HCT116 (cell line): Measurements from ENCODE around the gene FGD4. TPM values are rescaled to one million over a fixed set of nuclear protein-coding genes. Genes with fewer than 3 reads are reported as not detected.

Experiments
- ATAC-seq: fragments of 200-7000 bp; cut with Tn5 transposase; 2 replicates; pipeline ENCODE4 v1.9.1; 2020; ENCODE audit warnings: mild to moderate bottlenecking, moderate library complexity
- BruUV-seq: library from RNA; stranded (reverse); fragments of 400-500 nt; replicated peaks from 2 replicates; lab custom pipeline; 2021; lab: Mats Ljungman, UMichigan
- CTCF ChIA-PET: fragments of 300-600 bp; sonication (Branson Sonifier 250); formaldehyde crosslinking; loops from one replicate; lab custom pipeline; 2021; ENCODE audit warnings: antibody characterized with exemption; lab: Charles Lee
- POLR2A ChIA-PET: fragments of 300-600, 350-600 bp; sonication (Branson Sonifier 250); formaldehyde crosslinking; loops from one replicate; lab custom pipeline; 2021; ENCODE audit warnings: antibody characterized with exemption; lab: Charles Lee
- RAD21 ChIA-PET, 2 experiments: fragments of 300-600 bp; sonication (Branson Sonifier 250); formaldehyde crosslinking; loops; one replicate each; lab custom pipeline; 2023; ENCODE audit warnings: low total read pairs in 2 of 2; ENCODE audit not compliant: uncharacterized antibody in 2 of 2, unreplicated experiment in 2 of 2, low non-redundant PET in 1 of 2; lab: Charles Lee
- DNase-seq: peaks from one replicate; pipeline ENCODE4 v3.0.0-alpha.2; 2010; ENCODE audit warnings: low read depth, low spot score
- H2AFZ ChIP-seq: fragments of 200-600 bp; shearing (Covaris generic), sonication (generic); 2 replicates; pipeline ENCODE4 v1.6.1; 2017; ENCODE audit warnings: low read depth, mixed run types, mixed read lengths, antibody characterized with exemption, low read length; ENCODE audit not compliant: poor library complexity, severe bottlenecking
- H3K27ac ChIP-seq: 2 replicates; pipeline ENCODE4 v1.5.1; 2012; ENCODE audit warnings: low read depth, low read length
- H3K27me3 ChIP-seq: fragments of 200-600 bp; sonication (generic); 2 replicates; pipeline ENCODE4 v1.6.1; 2016; ENCODE audit warnings: mixed run types, low read length, mixed read lengths; ENCODE audit not compliant: insufficient read depth
- H3K36me3 ChIP-seq, 2 experiments: fragments of 200-500 bp in 1 of 2; fragments of 200-600 bp in 1 of 2; sonication (Bioruptor generic) in 1 of 2; sonication (generic) in 1 of 2; 2 replicates each; pipeline versions ENCODE4 v1.5.1 to v1.6.1; 2014 to 2016; ENCODE audit warnings: low read length in 2 of 2, inconsistent platforms in 1 of 2, mixed read lengths in 1 of 2, mixed run types in 1 of 2; ENCODE audit not compliant: insufficient read depth in 2 of 2, control insufficient read depth in 1 of 2
- H3K4me1 ChIP-seq, 2 experiments: fragments of 200-600 bp in 1 of 2; sonication (generic) in 1 of 2; 2 replicates each; pipeline versions ENCODE4 v1.5.1 to v1.6.1; 2012 to 2017; ENCODE audit warnings: low read length in 2 of 2, inconsistent platforms in 1 of 2, mild to moderate bottlenecking in 1 of 2, mixed read lengths in 1 of 2, mixed run types in 1 of 2, moderate library complexity in 1 of 2; ENCODE audit not compliant: insufficient read depth in 2 of 2, control insufficient read depth in 1 of 2
- H3K4me2 ChIP-seq: fragments of 200-600 bp; sonication (generic); 2 replicates; pipeline ENCODE4 v1.6.1; 2017; ENCODE audit warnings: mixed run types, low read length, mixed read lengths
- H3K4me3 ChIP-seq, 2 experiments: fragments of 200-600 bp in 1 of 2; sonication (generic) in 1 of 2; replicated peaks in 1 of 2; 2 replicates each; pipeline ENCODE4 v1.5.1; 2011 to 2016; ENCODE audit warnings: low read length in 2 of 2, control low read depth in 1 of 2, low read depth in 1 of 2, mild to moderate bottlenecking in 1 of 2, mixed read lengths in 1 of 2, mixed run types in 1 of 2
- H3K79me2 ChIP-seq: fragments of 200-600 bp; sonication (generic); 2 replicates; pipeline ENCODE4 v1.6.1; 2017; ENCODE audit warnings: mild to moderate bottlenecking, mixed run types, low read length, moderate library complexity, mixed read lengths; ENCODE audit not compliant: insufficient read depth
- H3K9ac ChIP-seq: fragments of 200-600 bp; sonication (generic); 2 replicates; pipeline ENCODE4 v1.6.1; 2016; ENCODE audit warnings: low read length, mixed read lengths
- H3K9me2 ChIP-seq: fragments of 200-600 bp; sonication (generic), shearing (Covaris generic); 2 replicates; pipeline ENCODE4 v1.6.1; 2017; ENCODE audit warnings: mixed run types, mild to moderate bottlenecking, moderate library complexity; ENCODE audit not compliant: insufficient read depth
- H3K9me3 ChIP-seq, 2 experiments: fragments of 200-500 bp in 1 of 2; fragments of 200-600 bp in 1 of 2; sonication (Bioruptor generic) in 1 of 2; sonication (generic) in 1 of 2; 2 replicates each; pipeline ENCODE4 v1.6.1; 2014 to 2017; ENCODE audit warnings: low read length in 2 of 2, mixed read lengths in 2 of 2, inconsistent platforms in 1 of 2, low read depth in 1 of 2, mild to moderate bottlenecking in 1 of 2, mixed run types in 1 of 2, moderate library complexity in 1 of 2; ENCODE audit not compliant: control insufficient read depth in 1 of 2, insufficient read depth in 1 of 2
- H4K20me1 ChIP-seq: fragments of 200-600 bp; sonication (generic), shearing (Covaris generic); 2 replicates; pipeline ENCODE4 v1.6.1; 2017; ENCODE audit warnings: mixed run types, mild to moderate bottlenecking, moderate library complexity; ENCODE audit not compliant: insufficient read depth
- CBX3 ChIP-seq: IDR thresholded peaks from 2 replicates; pipeline ENCODE4 v1.6.1; 2012; ENCODE audit warnings: low read depth
- CTCF ChIP-seq, 3 experiments: fragments of 200-600 bp in 1 of 3; sonication (generic) in 1 of 3; IDR thresholded peaks in 2 of 3; conservative IDR thresholded peaks in 1 of 3; 2 replicates each; pipeline ENCODE4 v1.5.1; 2012 to 2017; ENCODE audit warnings: low read depth in 2 of 3, low read length in 2 of 3, antibody characterized with exemption in 1 of 3, borderline replicate concordance in 1 of 3, control low read depth in 1 of 3, mild to moderate bottlenecking in 1 of 3, mixed read lengths in 1 of 3, mixed run types in 1 of 3, moderate library complexity in 1 of 3; ENCODE audit not compliant: insufficient read depth in 1 of 3
- EGR1 ChIP-seq: IDR thresholded peaks from 2 replicates; pipeline ENCODE4 v1.6.1; 2012; ENCODE audit warnings: low read depth
- ELF1 ChIP-seq: IDR thresholded peaks from 2 replicates; pipeline ENCODE4 v1.6.1; 2012; ENCODE audit warnings: low read depth, borderline replicate concordance
- EZH2 ChIP-seq: fragments of 200-600 bp; sonication (generic); IDR thresholded peaks from 2 replicates; pipeline ENCODE4 v1.6.1; 2017; ENCODE audit warnings: antibody characterized with exemption, mixed run types
- FOSL1 ChIP-seq: IDR thresholded peaks from 2 replicates; pipeline ENCODE4 v1.6.1; 2012; ENCODE audit warnings: low read depth
- POLR2A ChIP-seq: IDR thresholded peaks from 2 replicates; pipeline ENCODE4 v1.7.0; 2011; ENCODE audit warnings: borderline replicate concordance; ENCODE audit not compliant: insufficient read depth, insufficient read length; ENCODE audit errors: extremely low read depth
- POLR2AphosphoS5 ChIP-seq: IDR thresholded peaks from 2 replicates; pipeline ENCODE4 v1.6.1; 2011; ENCODE audit warnings: mild to moderate bottlenecking, low read depth, low read length, moderate library complexity
- SIN3A ChIP-seq: IDR thresholded peaks from 2 replicates; pipeline ENCODE4 v1.6.1; 2012; ENCODE audit warnings: low read depth
- SRF ChIP-seq: IDR thresholded peaks from 2 replicates; pipeline ENCODE4 v1.6.1; 2012; ENCODE audit warnings: low read depth
- TCF7L2 ChIP-seq: IDR thresholded peaks from 2 replicates; pipeline ENCODE4 v1.7.0; 2011; ENCODE audit warnings: borderline replicate concordance, inconsistent platforms; ENCODE audit not compliant: insufficient read depth, insufficient read length; ENCODE audit errors: extremely low read depth
- YY1 ChIP-seq: IDR thresholded peaks from 2 replicates; pipeline ENCODE4 v1.6.1; 2011; ENCODE audit warnings: low read length, low read depth, moderate library complexity, mild to moderate bottlenecking; ENCODE audit not compliant: insufficient replicate concordance; ENCODE audit errors: extremely low read depth
- ZFX ChIP-seq: fragments of 450-650 bp; IDR thresholded peaks from 2 replicates; pipeline ENCODE4 v1.6.1; 2017
- ZNF274 ChIP-seq: fragments of 200-500 bp; sonication (Bioruptor generic); IDR thresholded peaks from 2 replicates; pipeline ENCODE4 v1.6.1; 2014; ENCODE audit warnings: mild to moderate bottlenecking, low read depth, low read length, inconsistent platforms
- intact Hi-C: fragments of 100-400 bp; cut with micrococcal nuclease; formaldehyde crosslinking; loops from 2 replicates; pipeline ENCODE4 v1.10.0; 2022
- total RNA-seq: library from RNA; stranded (reverse); gene quantifications from one replicate; pipeline ENCODE4 v1.2.1, GENCODE V29; 2021; ENCODE audit not compliant: unreplicated experiment
- TF ChIP-seq, protein P1 (sequence below): IDR thresholded peaks from 2 replicates; pipeline ENCODE4 v1.6.1; 2012

Gene FGD4
- total RNA-seq, 1 experiment from 2014 or later, result 7.7 TPM

DNA sequence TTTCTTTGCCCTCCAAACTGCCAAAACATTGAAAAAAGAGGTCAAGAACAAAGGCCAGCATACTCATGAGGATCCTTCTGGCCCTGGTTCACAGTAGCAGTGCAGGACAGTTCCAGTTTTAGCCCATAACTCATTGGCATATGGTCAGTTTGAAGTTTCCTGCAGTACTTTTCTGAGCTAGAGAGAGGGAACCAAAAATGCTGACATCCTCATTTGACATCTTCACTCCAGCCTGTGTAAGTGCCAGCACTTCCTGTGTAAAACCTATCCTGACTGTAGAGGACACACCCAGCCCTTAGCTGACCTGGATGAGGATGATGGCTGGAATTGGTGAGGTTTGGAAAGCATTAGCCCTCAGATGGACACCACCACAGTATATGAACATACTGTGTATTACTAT lies 84.1 kb downstream of the FGD4 start:
- Histone ChIP-seq H3K9ac (no peak overlapping the region), H3K4me3 (no peak overlapping the region), H3K9me3 (no peaks in the 10 kb centered on the region), H3K4me2 (no peak overlapping the region), H3K27me3 (no peaks in the 10 kb centered on the region), H3K4me1 (no peaks in the 10 kb centered on the region), H3K79me2 (no peaks in the 10 kb centered on the region), H3K9me2 (no peaks in the 10 kb centered on the region), H3K36me3 (no peaks in the 10 kb centered on the region), H3K27ac (no peak overlapping the region), H4K20me1 (no peaks in the 10 kb centered on the region), H2AFZ (no peak overlapping the region)
- ChIA-PET POLR2A (no interaction called here), CTCF (no interaction called here), RAD21 (no interaction called here)
- ATAC-seq (no peak), DNase-seq (no peak)
- no TSS peak for BruUV-seq
- intact Hi-C loops, result no loop called here
- TF ChIP-seq POLR2AphosphoS5 (no peak), SRF (no peak), CBX3 (no peak), TCF7L2 (no peak)

GRCh38 chr12:32483993-32484392 lies 84.6 kb downstream of the FGD4 start:
- H3K9me3 ChIP-seq, result no peaks in the 10 kb centered on the region
- no peak for ATAC-seq
- no peaks in the 10 kb centered on the region for H3K9me2 ChIP-seq
- H3K9ac ChIP-seq, result no peak overlapping the region
- TF ChIP-seq SIN3A (no peak), YY1 (no peak), ZNF274 (no peak), SRF (no peak), EZH2 (no peak), ELF1 (no peak), CTCF (IDR thresholded peaks at IDR 0.05 in 2 of 3, conservative IDR thresholded peaks at IDR 0.05 in 1 of 3; ENCODE audit: borderline replicate concordance in 1 of 3, insufficient read depth in 1 of 3, low read depth in 2 of 3, low read length in 2 of 3) (no peak), POLR2A (no peak), EGR1 (no peak), FOSL1 (no peak), POLR2AphosphoS5 (no peak), TCF7L2 (no peak), ZFX (no peak)
- TF ChIP-seq, protein P1, sequence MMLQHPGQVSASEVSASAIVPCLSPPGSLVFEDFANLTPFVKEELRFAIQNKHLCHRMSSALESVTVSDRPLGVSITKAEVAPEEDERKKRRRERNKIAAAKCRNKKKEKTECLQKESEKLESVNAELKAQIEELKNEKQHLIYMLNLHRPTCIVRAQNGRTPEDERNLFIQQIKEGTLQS, result no peak
- TF ChIP-seq, all 23 proteins: peak for 0
- Histone ChIP-seq H3K4me2 (no peak overlapping the region), H3K36me3 (no peaks in the 10 kb centered on the region), H2AFZ (no peak overlapping the region), H4K20me1 (no peaks in the 10 kb centered on the region), H3K4me1 (no peaks in the 10 kb centered on the region), H3K4me3 (no peak overlapping the region), H3K27ac (no peak overlapping the region), H3K27me3 (no peaks in the 10 kb centered on the region), H3K79me2 (no peaks in the 10 kb centered on the region)
- DNase-seq, result no peak
- ChIA-PET POLR2A (no interaction called here), CTCF (no interaction called here), RAD21 (no interaction called here)
- intact Hi-C loops, result no loop called here
- BruUV-seq, result no TSS peak
